ENCODE measurements around the gene ERBB4. TPM values are rescaled to one million over a fixed set of nuclear protein-coding genes. Genes with fewer than 3 reads are reported as not detected.

Gene ERBB4
- polyA plus RNA-seq, 2 of the 4 experiments (the other 2 are of a cell fraction), result not detected

DNA sequence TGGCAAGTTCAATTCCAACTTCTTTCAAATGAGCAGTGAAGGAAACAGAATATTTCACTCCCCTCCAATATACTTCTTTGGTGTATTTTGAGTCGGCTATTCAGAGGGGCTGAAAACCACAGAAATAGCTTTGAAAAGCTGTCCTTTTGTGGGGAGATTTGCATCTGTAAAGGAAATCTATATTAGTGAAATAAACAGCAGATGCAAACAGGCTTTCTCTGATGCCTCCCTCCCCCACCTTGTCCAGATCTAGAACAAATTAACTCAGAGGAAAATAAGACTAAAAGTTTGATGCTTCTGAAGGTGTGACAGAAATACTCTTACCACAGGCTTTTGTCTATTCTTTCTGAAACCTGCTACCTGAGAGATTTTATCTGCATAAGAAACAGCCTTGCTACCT lies 1173.7 kb downstream of the ERBB4 start:
- Histone ChIP-seq H3K27ac (no peak overlapping the region), H3K4me2 (no peak overlapping the region), H3K9me3 (no peaks in the 10 kb centered on the region), H3K4me3 (no peak overlapping the region), H3K4me1 (no peaks in the 10 kb centered on the region)
- CTCF ChIA-PET, result no interaction called here
- POLR2A ChIA-PET, result no interaction called here
- no peak for TF ChIP-seq TFCP2L1 (CRISPR knock-in tag; IDR thresholded peaks at IDR 0.05)
- no peak for TF ChIP-seq KDM5A (IDR thresholded peaks at IDR 0.05)
- TF ChIP-seq ZC3H11A (IDR thresholded peaks at IDR 0.05), result no peak
- no peak for TF ChIP-seq CHD4 (IDR thresholded peaks at IDR 0.05; ENCODE audit: borderline replicate concordance)
- TF ChIP-seq, protein P1, sequence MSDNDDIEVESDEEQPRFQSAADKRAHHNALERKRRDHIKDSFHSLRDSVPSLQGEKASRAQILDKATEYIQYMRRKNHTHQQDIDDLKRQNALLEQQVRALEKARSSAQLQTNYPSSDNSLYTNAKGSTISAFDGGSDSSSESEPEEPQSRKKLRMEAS (IDR thresholded peaks at IDR 0.05), result no peak
- no peak for TF ChIP-seq ZNF302 (CRISPR knock-in tag; IDR thresholded peaks at IDR 0.05)
- no peak for TF ChIP-seq FOSB (CRISPR knock-in tag; IDR thresholded peaks at IDR 0.05)
- TF ChIP-seq HOXA7 (CRISPR knock-in tag; IDR thresholded peaks at IDR 0.05), result no peak
- TF ChIP-seq MYC (IDR thresholded peaks at IDR 0.05; ENCODE audit: borderline replicate concordance, low read length), result no peak
- no peak for TF ChIP-seq RFX5 (IDR thresholded peaks at IDR 0.05)
- TF ChIP-seq EHF (CRISPR knock-in tag; IDR thresholded peaks at IDR 0.05), result no peak
- no peak for TF ChIP-seq RARB (CRISPR knock-in tag; IDR thresholded peaks at IDR 0.05)
- no peak for TF ChIP-seq RNF2 (IDR thresholded peaks at IDR 0.05; ENCODE audit: borderline replicate concordance, low read depth)
- no peak for TF ChIP-seq KDM1A (IDR thresholded peaks at IDR 0.05; ENCODE audit: low read depth)
- TF ChIP-seq, protein P2, sequence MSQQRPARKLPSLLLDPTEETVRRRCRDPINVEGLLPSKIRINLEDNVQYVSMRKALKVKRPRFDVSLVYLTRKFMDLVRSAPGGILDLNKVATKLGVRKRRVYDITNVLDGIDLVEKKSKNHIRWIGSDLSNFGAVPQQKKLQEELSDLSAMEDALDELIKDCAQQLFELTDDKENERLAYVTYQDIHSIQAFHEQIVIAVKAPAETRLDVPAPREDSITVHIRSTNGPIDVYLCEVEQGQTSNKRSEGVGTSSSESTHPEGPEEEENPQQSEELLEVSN (IDR thresholded peaks at IDR 0.05; ENCODE audit: borderline replicate concordance, low read depth), result no peak
- no peak for TF ChIP-seq RAD21 (conservative IDR thresholded peaks at IDR 0.05 in 1 of 2, IDR thresholded peaks at IDR 0.05 in 1 of 2)
- no peak for TF ChIP-seq POLR2A (IDR thresholded peaks at IDR 0.05; ENCODE audit: low read length)
- TF ChIP-seq SMC3 (IDR thresholded peaks at IDR 0.05), result no peak
- no peak for TF ChIP-seq ZFP36 (IDR thresholded peaks at IDR 0.05; ENCODE audit: borderline replicate concordance, partially characterized antibody)
- TF ChIP-seq CEBPB (IDR thresholded peaks at IDR 0.05), result no peak
- ATAC-seq (no peak), FAIRE-seq (no peak), DNase-seq (ENCODE audit: low read depth in 1 of 2, low spot score in 1 of 2) (no peak)
- whole genome bisulfite sequencing (ENCODE audit: missing lambda C conversion rate), result 27% methylated on average over 1 of the region's 1 CpG

DNA sequence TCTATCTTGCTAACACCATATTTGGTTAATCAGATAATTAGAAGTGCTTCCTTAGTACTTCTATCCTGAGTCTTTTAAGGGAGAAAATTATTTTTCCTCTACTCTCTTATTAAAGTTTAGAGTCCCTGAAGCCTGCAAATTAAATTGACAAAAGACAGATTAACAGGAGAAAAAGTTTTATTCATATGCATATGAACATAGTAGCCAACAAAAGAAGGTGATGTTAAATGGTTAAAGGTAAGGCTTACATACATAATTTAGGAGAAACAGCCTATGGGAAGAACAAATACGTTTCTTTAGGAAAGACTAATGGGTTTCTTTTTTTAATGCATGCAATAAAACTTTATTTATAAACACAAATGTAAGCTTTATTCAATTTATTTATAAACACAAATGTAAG lies 1177.2 kb downstream of the ERBB4 start:
- no peaks in the 10 kb centered on the region for H3K4me1 ChIP-seq
- ChIA-PET CTCF (no interaction called here), POLR2A (no interaction called here)
- no peak overlapping the region for H3K27ac ChIP-seq
- H3K4me3 ChIP-seq, result no peak overlapping the region
- TF ChIP-seq RAD21 (conservative IDR thresholded peaks at IDR 0.05 in 1 of 2, IDR thresholded peaks at IDR 0.05 in 1 of 2) (no peak), ZC3H11A (IDR thresholded peaks at IDR 0.05) (no peak), CHD4 (IDR thresholded peaks at IDR 0.05; ENCODE audit: borderline replicate concordance) (no peak), MYC (IDR thresholded peaks at IDR 0.05; ENCODE audit: borderline replicate concordance, low read length) (no peak), MAFK (IDR thresholded peaks at IDR 0.05; ENCODE audit: partially characterized antibody) (no peak), FOXS1 (CRISPR knock-in tag; IDR thresholded peaks at IDR 0.05) (no peak), RCOR1 (IDR thresholded peaks at IDR 0.05; ENCODE audit: low read depth, low read length) (no peak), NFE2L2 (conservative IDR thresholded peaks at IDR 0.05; ENCODE audit: low read length) (no peak), TFCP2L1 (CRISPR knock-in tag; IDR thresholded peaks at IDR 0.05) (no peak), HOXB5 (CRISPR knock-in tag; IDR thresholded peaks at IDR 0.05) (no peak), BHLHE40 (IDR thresholded peaks at IDR 0.05; ENCODE audit: low read depth, low read length) (no peak)
- TF ChIP-seq, protein P3, sequence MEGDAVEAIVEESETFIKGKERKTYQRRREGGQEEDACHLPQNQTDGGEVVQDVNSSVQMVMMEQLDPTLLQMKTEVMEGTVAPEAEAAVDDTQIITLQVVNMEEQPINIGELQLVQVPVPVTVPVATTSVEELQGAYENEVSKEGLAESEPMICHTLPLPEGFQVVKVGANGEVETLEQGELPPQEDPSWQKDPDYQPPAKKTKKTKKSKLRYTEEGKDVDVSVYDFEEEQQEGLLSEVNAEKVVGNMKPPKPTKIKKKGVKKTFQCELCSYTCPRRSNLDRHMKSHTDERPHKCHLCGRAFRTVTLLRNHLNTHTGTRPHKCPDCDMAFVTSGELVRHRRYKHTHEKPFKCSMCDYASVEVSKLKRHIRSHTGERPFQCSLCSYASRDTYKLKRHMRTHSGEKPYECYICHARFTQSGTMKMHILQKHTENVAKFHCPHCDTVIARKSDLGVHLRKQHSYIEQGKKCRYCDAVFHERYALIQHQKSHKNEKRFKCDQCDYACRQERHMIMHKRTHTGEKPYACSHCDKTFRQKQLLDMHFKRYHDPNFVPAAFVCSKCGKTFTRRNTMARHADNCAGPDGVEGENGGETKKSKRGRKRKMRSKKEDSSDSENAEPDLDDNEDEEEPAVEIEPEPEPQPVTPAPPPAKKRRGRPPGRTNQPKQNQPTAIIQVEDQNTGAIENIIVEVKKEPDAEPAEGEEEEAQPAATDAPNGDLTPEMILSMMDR (IDR thresholded peaks at IDR 0.05), result no peak
- TF ChIP-seq, protein P2 (IDR thresholded peaks at IDR 0.05; ENCODE audit: borderline replicate concordance, low read depth), result no peak
- 3% methylated on average over 1 of the region's 1 CpG for WGBS (ENCODE audit: missing lambda C conversion rate)
- no peak for FAIRE-seq
- no peak for DNase-seq (ENCODE audit: low read depth in 1 of 2, low spot score in 1 of 2)
- ATAC-seq, result no peak
- no peak overlapping the region for H3K4me2 ChIP-seq
- no peaks in the 10 kb centered on the region for H3K9me3 ChIP-seq
